Stromal cell of bone marrow (primary cell): ENCODE measurements around the gene VPS37B.

Experiments used
- DNase-seq: peaks from one replicate; pipeline ENCODE4 v3.0.0-alpha.2; 2012; ENCODE audit warnings: low read depth

Gene VPS37B

GRCh38 chr12:122865268-122866231 lies 30.4 kb downstream of the VPS37B start:
- no peak for DNase-seq

- DNase-seq = no peak
Observed at GRCh38 chr12:122864894-122865253, 31.1 kb downstream of the VPS37B start.

GRCh38 chr12:122862872-122863701 lies 32.8 kb downstream of the VPS37B start:
- DNase-seq = no peak

- DNase-seq = no peak
Observed at GRCh38 chr12:122862110-122862634, 33.8 kb downstream of the VPS37B start.

- DNase-seq = no peak
Observed at GRCh38 chr12:122861587-122861970, 34.3 kb downstream of the VPS37B start.

- no peak for DNase-seq
Observed at GRCh38 chr12:122860854-122861586, 34.9 kb downstream of the VPS37B start.

- peak; percentile 51 for DNase-seq
Observed at GRCh38 chr12:122860040-122860853, 35.7 kb downstream of the VPS37B start.

GRCh38 chr12:122859303-122860039 lies 36.5 kb downstream of the VPS37B start:
- no peak for DNase-seq

- no peak for DNase-seq
Observed at GRCh38 chr12:122858591-122859302, 37.2 kb downstream of the VPS37B start.

GRCh38 chr12:122858171-122858570 lies 37.8 kb downstream of the VPS37B start:
- no peak for DNase-seq

GRCh38 chr12:122856999-122857671 lies 38.8 kb downstream of the VPS37B start:
- DNase-seq = no peak

GRCh38 chr12:122855928-122856831 lies 39.7 kb downstream of the VPS37B start:
- DNase-seq = no peak

- DNase-seq = no peak
Observed at GRCh38 chr12:122855071-122855829, 40.7 kb downstream of the VPS37B start.

- DNase-seq = no peak
Observed at GRCh38 chr12:122854554-122854953, 41.4 kb downstream of the VPS37B start.

GRCh38 chr12:122853582-122854245 lies 42.2 kb downstream of the VPS37B start:
- no peak for DNase-seq

GRCh38 chr12:122852336-122853275 lies 43.3 kb downstream of the VPS37B start:
- DNase-seq = no peak
